Measurements from ENCODE around the gene LCE3A. TPM values are rescaled to one million over a fixed set of nuclear protein-coding genes. Genes with fewer than 3 reads are reported as not detected.

LCE3A gene
- total RNA-seq, 2 experiments from 2014 or later: not detected

Other genes with a start within 250 kb of the LCE3A start
- not detected for gene CRNN, start 208.8 kb downstream of the LCE3A start, total RNA-seq
- gene LCE5A, start 112.3 kb downstream of the LCE3A start, total RNA-seq: not detected
- not detected for gene CRCT1, start 108.6 kb downstream of the LCE3A start, total RNA-seq
- not detected for gene LCE3E, start 56.3 kb downstream of the LCE3A start, total RNA-seq
- gene LCE3D, start 42.6 kb downstream of the LCE3A start, total RNA-seq: not detected
- not detected for gene LCE3C, start 22.9 kb downstream of the LCE3A start, total RNA-seq
- not detected for gene LCE3B, start 9.3 kb downstream of the LCE3A start, total RNA-seq
- not detected for gene LCE2D, start 40.3 kb upstream of the LCE3A start, total RNA-seq
- not detected for gene LCE2C, start 52.2 kb upstream of the LCE3A start, total RNA-seq
- not detected for gene LCE2B, start 63.0 kb upstream of the LCE3A start, total RNA-seq
- gene LCE2A, start 75.2 kb upstream of the LCE3A start, total RNA-seq: not detected
- gene LCE4A, start 85.1 kb upstream of the LCE3A start, total RNA-seq: not detected
- gene KPRP, start 134.9 kb upstream of the LCE3A start, total RNA-seq: not detected
- gene LCE1F, start 152.0 kb upstream of the LCE3A start, total RNA-seq: not detected
- gene LCE1E, start 163.2 kb upstream of the LCE3A start, total RNA-seq: not detected
- not detected for gene LCE1D, start 173.6 kb upstream of the LCE3A start, total RNA-seq
- gene LCE1C, start 183.5 kb upstream of the LCE3A start, total RNA-seq: not detected
- not detected for gene LCE1B, start 188.9 kb upstream of the LCE3A start, total RNA-seq
- not detected for gene LCE1A, start 204.4 kb upstream of the LCE3A start, total RNA-seq
- not detected for gene LCE6A, start 219.8 kb upstream of the LCE3A start, total RNA-seq
- not detected for gene LCE7A, start 236.9 kb upstream of the LCE3A start, total RNA-seq

Measured in activated CD4-positive, alpha-beta T cell treated with anti-CD3 and anti-CD28 coated beads for 36 hours (primary cell).